Middle frontal gyrus (tissue), 1 donor: ENCODE data around the gene DNAJB6.
A peak's percentile ranks its signal among the peaks of the same experiment; 100 is the strongest.

Experiments used
- DNase-seq: peaks from one replicate; pipeline ENCODE4 v3.0.0-alpha.2; 2015; ENCODE audit warnings: low spot score; ENCODE audit errors: extremely low spot score

The DNAJB6 gene

GRCh38 chr7:157426463-157427301, 89.9 kb downstream of the DNAJB6 start:
- no peak for DNase-seq

GRCh38 chr7:157427811-157428553, 91.2 kb downstream of the DNAJB6 start:
- DNase-seq, result no peak

- DNase-seq, result no peak
Measured at GRCh38 chr7:157428554-157428945, 91.7 kb downstream of the DNAJB6 start.

- DNase-seq, result no peak
Measured at GRCh38 chr7:157429001-157429679, 92.3 kb downstream of the DNAJB6 start.

GRCh38 chr7:157429680-157430224, 92.9 kb downstream of the DNAJB6 start:
- DNase-seq, result no peak

GRCh38 chr7:157430721-157431120, 93.9 kb downstream of the DNAJB6 start:
- no peak for DNase-seq

GRCh38 chr7:157431173-157431950, 94.6 kb downstream of the DNAJB6 start:
- no peak for DNase-seq

GRCh38 chr7:157431951-157432540, 95.2 kb downstream of the DNAJB6 start:
- DNase-seq, result no peak

GRCh38 chr7:157432541-157432956, 95.7 kb downstream of the DNAJB6 start:
- no peak for DNase-seq

- DNase-seq, result peak; percentile 18
Measured at GRCh38 chr7:157432957-157433576, 96.3 kb downstream of the DNAJB6 start.

- DNase-seq, result no peak
Measured at GRCh38 chr7:157433628-157434027, 96.8 kb downstream of the DNAJB6 start.

- DNase-seq, result no peak
Measured at GRCh38 chr7:157434231-157434630, 97.4 kb downstream of the DNAJB6 start.

- DNase-seq, result no peak
Measured at GRCh38 chr7:157434701-157435100, 97.9 kb downstream of the DNAJB6 start.

GRCh38 chr7:157436076-157436475, 99.3 kb downstream of the DNAJB6 start:
- no peak for DNase-seq

- DNase-seq, result no peak
Measured at GRCh38 chr7:157436763-157437480, 100.1 kb downstream of the DNAJB6 start.

GRCh38 chr7:157437519-157438061, 100.8 kb downstream of the DNAJB6 start:
- no peak for DNase-seq

GRCh38 chr7:157438121-157439025, 101.6 kb downstream of the DNAJB6 start:
- no peak for DNase-seq

GRCh38 chr7:157439149-157439548, 102.3 kb downstream of the DNAJB6 start:
- no peak for DNase-seq
